HG03521 (cell line): ENCODE results near the gene SF3B1.
"Not testable (repeated sequence)": the region's sequence is repeated elsewhere in the genome, so short reads cannot be mapped to it uniquely, and the experiment has no call there.

ENCODE experiments used
- ATAC-seq: cut with Tn5 transposase; IDR thresholded peaks from one replicate; pipeline ENCODE4 v1.9.1; 2021; ENCODE audit warnings: mild to moderate bottlenecking, moderate library complexity; ENCODE audit not compliant: unreplicated experiment

SF3B1 gene

GRCh38 chr2:197435598-197436420 lies 981 bp upstream of the SF3B1 start:
- ATAC-seq: no peak

GRCh38 chr2:197433780-197434438 lies 919 bp downstream of the SF3B1 start:
- ATAC-seq: no peak

GRCh38 chr2:197432527-197432926 lies 2.3 kb downstream of the SF3B1 start:
- not testable (repeated sequence) for ATAC-seq

GRCh38 chr2:197431858-197432257 lies 3.0 kb downstream of the SF3B1 start:
- no peak for ATAC-seq

- ATAC-seq: no peak
Measured at GRCh38 chr2:197427986-197428385, 6.8 kb downstream of the SF3B1 start.

- ATAC-seq: no peak
Measured at GRCh38 chr2:197426723-197427603, 7.9 kb downstream of the SF3B1 start.

GRCh38 chr2:197425550-197425949 lies 9.3 kb downstream of the SF3B1 start:
- ATAC-seq: no peak

GRCh38 chr2:197423307-197423706 lies 11.5 kb downstream of the SF3B1 start:
- ATAC-seq: no peak

GRCh38 chr2:197419438-197419837 lies 15.4 kb downstream of the SF3B1 start:
- ATAC-seq: no peak

- no peak for ATAC-seq
Measured at GRCh38 chr2:197416268-197416667, 18.6 kb downstream of the SF3B1 start.

- ATAC-seq: no peak
Measured at GRCh38 chr2:197414515-197414914, 20.3 kb downstream of the SF3B1 start.

- no peak for ATAC-seq
Measured at GRCh38 chr2:197414039-197414438, 20.8 kb downstream of the SF3B1 start.

GRCh38 chr2:197405582-197405981 lies 29.2 kb downstream of the SF3B1 start:
- ATAC-seq: no peak

GRCh38 chr2:197399887-197400540 lies 34.8 kb downstream of the SF3B1 start:
- no peak for ATAC-seq

GRCh38 chr2:197398913-197399312 lies 35.9 kb downstream of the SF3B1 start:
- no peak for ATAC-seq

- ATAC-seq: no peak
Measured at GRCh38 chr2:197391220-197391717, 43.6 kb downstream of the SF3B1 start.

GRCh38 chr2:197388866-197389587 lies 45.8 kb downstream of the SF3B1 start:
- no peak for ATAC-seq

- no peak for ATAC-seq
Measured at GRCh38 chr2:197387179-197387578, 47.6 kb downstream of the SF3B1 start.

- no peak for ATAC-seq
Measured at GRCh38 chr2:197386242-197386641, 48.6 kb downstream of the SF3B1 start.

GRCh38 chr2:197383825-197384224 lies 51.0 kb downstream of the SF3B1 start:
- ATAC-seq: no peak
